ENCODE measurements around the gene ATP2A3.
A peak's percentile ranks its signal among the peaks of the same experiment; 100 is the strongest.

Gene ATP2A3

DNA sequence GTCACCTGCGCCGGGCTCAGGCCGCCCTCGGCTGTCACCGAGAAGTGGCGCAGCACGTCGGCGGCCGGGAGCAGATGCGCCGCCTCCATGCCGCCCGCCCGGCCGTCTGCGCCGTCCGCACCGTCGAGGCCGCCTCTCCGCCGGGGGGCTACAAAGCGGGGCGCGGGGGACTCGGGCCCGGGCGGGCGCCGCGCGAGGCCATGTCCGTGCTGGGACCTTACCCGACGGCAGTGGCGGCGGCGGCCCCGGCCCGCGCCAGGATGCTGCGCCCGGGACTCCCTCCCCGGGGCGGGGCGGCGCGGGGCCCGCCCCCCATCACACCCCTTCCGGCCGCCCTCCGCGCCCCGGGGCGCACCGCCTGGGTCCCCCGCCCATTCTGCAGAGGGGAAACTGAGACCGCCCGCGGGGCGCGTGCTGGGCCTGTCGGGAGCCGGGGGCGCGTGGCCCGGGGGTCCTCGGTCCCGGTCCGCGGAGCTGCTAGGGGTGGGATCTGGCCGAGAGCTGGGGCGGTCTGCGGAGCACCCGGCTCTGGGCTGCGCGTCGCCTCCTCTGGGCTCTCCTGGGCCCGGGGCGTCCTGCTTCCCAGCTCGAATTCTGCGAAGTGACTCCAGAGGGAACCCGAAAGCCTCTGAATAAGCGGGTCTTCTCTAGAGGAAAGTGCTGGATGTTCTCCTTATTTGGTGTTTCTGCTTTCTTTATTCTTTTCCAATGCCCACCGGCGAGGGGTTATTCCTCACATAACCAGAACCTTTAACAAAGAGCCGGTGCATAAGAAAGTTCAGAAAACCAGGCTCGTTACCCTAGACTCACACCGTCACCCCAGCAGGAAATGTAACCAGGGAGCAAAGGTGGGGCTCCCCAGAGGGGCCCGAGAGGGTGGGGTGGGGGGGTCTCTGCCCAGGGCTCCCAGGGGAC is at the start of gene ATP2A3:
Gene ATP2A3 (minus strand): TSS at position 235 of the 915 bp plus-strand sequence. CDS start 146 bp downstream, at position 89.
- DNase-seq (ENCODE audit: low spot score), result no peak

GRCh38 chr17:4010754-4011153 is 46.5 kb upstream of the ATP2A3 start:
- no peak for DNase-seq (ENCODE audit: low spot score)

DNA sequence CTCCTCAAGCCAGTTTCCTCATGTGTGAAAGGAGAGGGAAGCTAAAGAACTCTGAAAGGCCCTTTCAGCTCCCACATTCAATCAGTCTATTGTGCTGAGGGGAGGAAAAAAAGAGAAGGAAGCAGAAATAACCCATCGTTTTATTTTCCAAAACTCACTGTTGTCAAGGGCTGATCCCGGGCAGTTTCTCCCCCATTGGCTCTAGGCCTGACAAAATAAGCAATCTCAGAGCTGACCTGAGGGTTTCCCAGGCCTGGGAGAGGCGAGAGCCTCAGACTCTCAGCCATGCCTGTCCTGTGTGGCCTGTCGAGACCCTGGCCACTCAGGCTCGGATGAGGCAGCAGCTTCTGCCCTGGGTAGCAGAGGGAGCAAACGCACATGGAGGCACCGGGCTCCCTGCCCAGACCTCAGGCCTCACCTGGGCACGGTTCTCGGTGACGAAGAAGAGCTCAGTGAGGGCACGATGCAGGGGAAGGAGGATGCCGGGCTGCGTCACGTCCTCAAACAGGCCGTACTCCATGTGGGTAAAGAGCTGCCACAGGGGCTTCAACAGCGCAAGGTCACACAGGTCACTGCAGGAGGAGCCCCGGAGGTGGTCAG is 45.0 kb upstream of the ATP2A3 start:
- DNase-seq (ENCODE audit: low spot score), result no peak

DNA sequence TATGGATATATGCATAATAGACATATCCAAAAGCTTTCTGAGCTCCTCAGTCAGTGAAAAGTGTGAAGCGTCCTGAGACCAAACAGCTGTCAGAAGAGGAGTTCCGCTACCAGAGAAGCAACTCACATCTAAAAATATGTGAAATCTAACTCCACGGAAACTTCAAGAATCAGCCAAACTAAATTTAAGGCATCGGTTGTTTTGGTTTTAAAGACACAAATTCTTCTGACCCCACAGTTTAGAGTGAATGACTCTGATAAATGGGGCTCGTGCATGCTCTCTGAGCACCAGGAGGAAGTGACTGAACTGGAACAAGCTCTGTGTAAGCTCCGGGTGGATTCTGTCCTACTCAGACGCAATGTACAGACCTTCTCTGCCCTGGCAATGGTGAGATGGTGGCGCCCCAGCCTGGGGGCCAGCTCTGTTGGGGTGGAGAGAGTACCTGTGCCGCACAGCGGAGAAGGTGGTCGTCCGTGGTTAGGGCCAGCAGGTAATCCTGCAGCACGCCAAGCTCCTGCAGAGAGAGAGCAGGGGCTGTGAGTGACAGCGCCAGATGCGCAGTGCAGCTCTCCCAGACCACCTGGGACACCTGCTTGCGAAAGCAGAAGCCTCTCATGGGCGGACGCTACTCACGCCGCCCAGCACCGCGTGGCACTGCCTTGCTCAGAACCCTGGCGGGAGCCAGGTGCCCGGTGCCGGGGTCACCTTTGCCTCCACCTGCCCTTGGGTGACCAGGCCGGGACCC is 44.4 kb upstream of the ATP2A3 start:
- no peak for DNase-seq (ENCODE audit: low spot score)

DNA sequence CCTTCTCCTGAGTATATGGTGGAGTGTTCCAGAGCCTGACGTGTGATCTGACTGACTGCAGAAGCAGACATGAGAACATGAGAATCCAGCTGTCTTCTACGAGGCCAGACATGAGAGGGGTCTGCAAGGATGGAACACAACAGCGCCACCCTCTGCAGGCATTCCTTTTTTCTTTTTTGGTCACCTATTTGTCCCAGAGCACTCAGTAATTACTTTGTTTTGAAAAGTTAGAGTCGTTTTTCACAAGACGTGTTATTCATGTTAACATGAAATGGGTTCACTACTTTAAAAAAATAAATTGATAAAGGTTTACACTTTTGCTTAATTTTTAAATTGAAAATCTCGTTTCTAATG is 43.8 kb upstream of the ATP2A3 start:
- no peak for DNase-seq (ENCODE audit: low spot score)

DNA sequence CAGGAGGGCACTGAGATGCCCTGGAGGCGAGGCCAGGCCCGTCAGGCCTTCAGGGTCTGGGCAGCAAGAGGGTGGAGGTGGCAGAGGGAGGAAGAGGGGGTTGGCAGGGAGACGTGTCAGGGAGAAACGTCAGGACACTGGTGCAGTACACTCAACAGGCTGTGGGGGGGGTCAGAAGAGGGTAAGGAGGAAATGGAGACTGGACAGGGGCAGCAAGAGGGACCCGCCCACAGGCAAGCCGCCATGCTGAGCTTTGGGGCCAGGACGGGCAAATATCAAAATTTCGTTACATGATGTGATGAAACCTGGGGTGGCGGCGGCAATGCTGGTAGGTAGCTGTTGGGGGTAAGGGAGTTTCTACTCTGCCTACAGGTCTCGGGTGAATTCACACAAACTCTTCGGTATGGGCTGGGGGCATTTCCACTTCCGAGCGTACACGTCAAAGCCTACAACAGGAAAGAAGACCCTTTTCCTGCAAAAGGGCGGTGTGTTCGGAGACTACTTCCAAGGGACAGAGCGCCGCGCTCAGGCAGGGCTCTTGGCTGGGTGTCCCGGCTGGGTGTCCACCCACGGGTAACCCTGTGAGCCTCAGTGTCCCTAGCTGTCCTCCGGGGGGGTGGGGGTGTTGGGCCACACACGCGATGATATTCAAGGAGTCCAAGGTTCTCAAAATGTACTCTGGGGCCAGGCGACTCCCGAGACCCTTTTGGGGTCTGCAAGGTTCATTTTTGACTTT is 43.3 kb upstream of the ATP2A3 start:
- DNase-seq (ENCODE audit: low spot score), result no peak

DNA sequence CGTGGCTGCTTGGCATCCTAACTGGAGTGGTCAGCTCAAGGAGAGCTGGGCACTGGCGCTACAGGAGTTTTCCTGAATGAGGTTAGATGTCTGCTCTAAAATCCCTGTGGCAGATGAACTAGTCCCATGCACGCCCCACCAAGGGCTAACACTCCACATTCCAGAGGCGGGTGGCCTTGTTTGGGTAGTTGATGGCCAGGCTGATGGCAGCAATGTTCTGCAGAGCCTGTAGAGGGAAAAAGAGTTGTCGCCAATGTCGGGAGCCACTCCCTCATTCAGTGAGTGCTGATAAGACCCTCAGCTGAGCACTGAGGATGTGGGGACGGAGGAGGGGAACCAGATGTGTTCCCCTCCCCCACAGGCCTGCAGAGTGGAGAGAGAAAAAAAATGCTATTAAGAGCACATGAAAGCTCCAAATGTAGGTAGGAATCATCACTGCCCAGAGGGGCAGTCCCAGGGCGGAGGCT is 42.5 kb upstream of the ATP2A3 start:
- DNase-seq (ENCODE audit: low spot score), result no peak

DNA sequence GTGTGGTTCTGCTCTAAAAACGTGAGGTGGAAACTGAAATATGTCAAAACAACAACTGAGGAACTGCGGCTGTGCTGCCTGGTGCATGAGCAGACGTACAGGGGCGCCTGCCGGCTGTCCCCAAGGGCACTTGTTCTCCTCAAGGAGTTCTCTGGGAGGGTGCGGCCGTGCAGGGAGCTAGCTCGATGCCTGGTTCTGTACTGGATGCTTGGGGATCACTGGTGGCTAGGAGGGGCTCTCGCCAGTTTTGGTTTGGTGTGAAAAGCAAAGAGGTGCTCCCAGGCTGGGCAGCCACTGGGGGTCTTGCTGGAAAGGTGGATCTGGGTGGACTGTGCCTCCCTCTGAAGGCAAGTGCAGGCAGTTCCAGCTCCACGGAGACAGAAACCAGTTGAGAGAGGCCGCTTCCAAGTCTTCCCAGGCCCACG is 41.9 kb upstream of the ATP2A3 start:
- no peak for DNase-seq (ENCODE audit: low spot score)

DNA sequence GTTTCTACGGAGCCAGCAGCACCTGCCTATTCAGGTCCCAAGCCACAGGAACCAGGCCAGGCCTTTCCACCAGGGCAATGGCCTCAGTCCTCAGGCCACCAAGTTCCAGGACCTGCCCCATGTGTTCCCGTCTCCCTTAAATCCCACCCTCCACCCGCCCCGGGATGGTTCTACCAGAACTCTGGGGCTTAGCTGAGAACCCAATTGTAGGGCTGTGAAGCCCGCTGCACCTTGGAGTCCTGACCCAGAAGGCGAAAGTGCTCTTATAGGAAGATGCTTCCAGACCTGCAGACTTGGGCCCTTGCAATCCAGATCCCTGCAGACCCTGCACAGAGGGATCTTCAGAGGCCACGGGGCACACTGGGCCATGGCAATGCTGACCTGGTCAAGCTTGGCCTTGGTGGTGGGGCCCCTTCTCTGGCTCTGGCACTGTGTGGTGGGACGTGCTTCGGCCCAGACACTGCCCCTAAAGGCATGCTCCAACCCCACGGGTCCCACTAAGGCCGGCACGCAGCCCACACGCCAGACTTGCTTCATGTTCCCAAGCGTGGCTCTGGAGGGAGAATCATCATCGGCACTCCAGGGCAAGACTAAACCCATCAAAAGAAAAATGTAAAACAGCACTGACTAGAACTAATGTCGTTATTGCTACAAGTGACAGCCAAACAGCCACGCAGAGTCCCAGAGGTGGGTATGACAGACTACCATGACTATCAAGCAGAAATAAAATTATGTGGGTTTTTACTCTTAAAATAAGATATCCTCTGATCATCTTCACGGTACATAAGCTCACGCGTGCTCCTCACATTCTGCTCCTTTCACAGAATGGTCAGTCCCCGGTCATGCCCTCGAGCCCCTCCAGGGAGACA is 41.3 kb upstream of the ATP2A3 start:
- DNase-seq (ENCODE audit: low spot score), result no peak

GRCh38 chr17:4004517-4005295 is 40.5 kb upstream of the ATP2A3 start:
- DNase-seq (ENCODE audit: low spot score), result peak; percentile 48

DNA sequence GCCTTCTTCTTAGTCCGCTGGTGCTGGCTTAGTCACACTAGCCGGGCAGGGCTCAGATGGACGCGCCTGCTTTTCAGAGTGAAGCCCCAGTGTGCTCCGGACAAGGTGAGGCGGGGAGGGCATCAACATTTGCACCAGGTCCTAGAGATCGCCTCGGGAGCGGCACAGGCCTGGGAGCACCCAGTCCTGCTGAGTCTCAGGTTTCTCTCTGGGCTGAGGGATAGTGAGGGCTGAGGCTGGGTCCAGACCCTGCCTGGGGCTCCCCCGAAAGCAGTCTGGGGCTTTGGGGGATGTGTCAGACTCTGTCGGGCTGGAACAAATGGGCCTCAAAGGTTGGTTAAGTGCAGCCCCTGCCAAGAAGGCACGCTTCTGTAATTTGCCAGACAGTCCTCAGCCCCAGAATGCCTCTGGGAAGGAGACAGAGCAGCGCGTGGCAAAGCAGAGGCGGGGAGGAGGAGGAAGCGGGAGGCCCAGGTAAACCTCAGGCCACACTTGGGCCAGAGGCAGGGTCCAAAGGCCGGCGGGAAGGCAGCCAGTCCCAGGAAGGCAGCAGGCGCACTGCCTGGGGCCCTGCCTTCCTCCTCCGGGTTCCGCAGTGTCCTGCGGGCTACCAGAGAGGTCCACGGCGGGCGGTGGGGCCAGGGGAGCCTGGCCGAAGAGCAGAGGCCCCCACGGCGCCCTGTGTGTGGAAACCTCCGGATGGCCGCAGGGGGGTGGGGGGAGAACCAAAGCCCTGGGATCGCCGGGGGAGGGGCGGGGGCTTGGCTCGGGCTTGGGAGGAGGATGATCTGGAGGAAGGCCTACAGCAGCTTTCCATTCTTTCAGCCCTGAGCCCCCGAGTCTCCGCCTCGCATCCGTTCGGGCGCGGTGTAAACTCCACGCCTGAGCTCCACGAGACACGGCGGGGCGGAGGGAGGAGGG is 39.5 kb upstream of the ATP2A3 start:
- DNase-seq (ENCODE audit: low spot score), result no peak

DNA sequence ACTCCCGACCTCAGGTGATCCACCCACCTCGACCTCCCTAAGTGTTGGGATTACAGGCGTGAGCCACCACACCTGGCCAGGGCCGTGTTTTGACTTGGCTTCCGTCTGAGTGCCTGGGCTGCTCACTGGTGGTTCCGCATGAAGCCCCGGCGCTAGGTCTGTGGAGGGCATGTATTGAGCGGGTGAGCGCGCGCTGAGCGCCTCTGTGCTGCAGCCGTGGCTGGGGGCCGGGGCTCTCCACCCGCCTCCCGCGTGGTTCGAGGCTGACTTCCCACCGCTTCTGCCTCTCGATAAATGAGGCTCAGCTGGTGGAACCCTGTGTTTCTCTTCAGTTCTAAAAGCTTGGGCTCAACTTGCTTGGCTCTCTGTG is 38.9 kb upstream of the ATP2A3 start:
- DNase-seq (ENCODE audit: low spot score), result no peak

GRCh38 chr17:4001048-4001590 is 36.9 kb upstream of the ATP2A3 start:
- DNase-seq (ENCODE audit: low spot score), result no peak

DNA sequence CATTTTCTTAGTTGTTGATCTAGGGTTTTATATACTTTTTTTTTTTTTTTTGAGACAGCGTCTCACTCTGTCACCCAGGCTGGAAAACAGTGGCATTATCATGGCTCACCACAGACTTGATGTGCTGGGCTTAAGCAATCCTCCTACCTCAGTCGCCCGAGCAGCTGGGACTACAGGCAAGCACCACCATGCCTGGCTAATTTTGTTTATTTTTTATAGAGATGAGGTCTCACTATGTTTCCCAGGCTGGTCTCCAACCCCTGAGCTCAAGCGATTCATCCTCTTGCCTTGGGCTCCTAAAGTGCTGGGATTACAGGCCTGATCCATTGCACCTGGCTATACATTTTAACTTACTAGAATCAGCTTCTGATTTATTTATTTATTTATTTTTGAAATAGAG is 34.2 kb upstream of the ATP2A3 start:
- no peak for DNase-seq (ENCODE audit: low spot score)

DNA sequence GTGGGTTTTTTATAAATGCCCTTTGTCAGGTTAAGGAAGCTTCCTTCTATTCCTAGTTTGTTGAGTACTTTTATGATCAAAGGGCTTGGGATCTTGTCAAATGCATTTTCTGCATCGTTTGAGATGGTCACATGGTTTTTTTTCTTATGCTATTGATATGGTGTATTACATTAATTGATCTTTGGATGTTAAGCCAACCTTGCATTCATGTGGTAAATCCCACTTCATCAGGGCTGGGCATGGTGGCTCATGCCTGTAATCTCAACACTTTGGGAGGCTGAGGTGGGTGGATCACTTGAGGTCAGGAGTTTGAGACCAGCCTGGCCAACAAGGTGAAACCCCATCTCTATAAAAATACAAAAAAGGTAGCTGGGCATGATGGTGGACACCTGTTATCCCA is 30.8 kb upstream of the ATP2A3 start:
- DNase-seq (ENCODE audit: low spot score), result no peak

DNA sequence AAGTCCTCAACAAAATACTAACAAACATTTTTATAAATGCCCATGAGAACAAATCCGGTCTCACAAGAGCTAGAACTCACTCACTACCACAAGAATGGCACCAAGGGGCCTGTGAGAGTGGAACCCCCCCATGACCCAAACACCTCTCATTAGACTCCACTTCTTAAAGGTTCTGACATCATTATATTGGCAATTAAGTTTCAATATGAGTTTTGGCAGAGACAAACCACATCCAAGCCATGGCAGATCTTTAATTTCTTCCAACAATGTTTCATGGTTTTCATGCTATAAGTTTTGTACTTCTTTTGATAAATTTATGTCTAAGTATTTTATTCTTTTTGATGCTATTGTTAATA is 30.0 kb upstream of the ATP2A3 start:
- DNase-seq (ENCODE audit: low spot score), result no peak

- no peak for DNase-seq (ENCODE audit: low spot score)
Observed at GRCh38 chr17:3993493-3994220, 29.4 kb upstream of the ATP2A3 start.

GRCh38 chr17:3992370-3992769 is 28.1 kb upstream of the ATP2A3 start:
- no peak for DNase-seq (ENCODE audit: low spot score)
